IPS-18c (cell line): Measurements from ENCODE around the gene WRAP73.

Experiments
- H3K4me3 ChIP-seq: 2 replicates; pipeline ENCODE4 v1.7.0; 2013; ENCODE audit warnings: low read depth, mild to moderate bottlenecking, low read length, moderate library complexity; ENCODE audit not compliant: insufficient read depth
- H3K9me3 ChIP-seq: one replicate; pipeline ENCODE4 v1.6.1; 2013; ENCODE audit warnings: mild to moderate bottlenecking, low read length, moderate library complexity; ENCODE audit not compliant: control insufficient read depth, insufficient read depth

The WRAP73 gene

GRCh38 chr1:3673381-3674099 lies 23.6 kb upstream of the WRAP73 start:
- Histone ChIP-seq H3K4me3 (no peak overlapping the region), H3K9me3 (no peaks in the 10 kb centered on the region)

- Histone ChIP-seq H3K9me3 (no peaks in the 10 kb centered on the region), H3K4me3 (no peak overlapping the region)
Observed at GRCh38 chr1:3672971-3673361, 23.1 kb upstream of the WRAP73 start.

- no peaks in the 10 kb centered on the region for H3K9me3 ChIP-seq
- H3K4me3 ChIP-seq, result no peak overlapping the region
Observed at GRCh38 chr1:3672231-3672970, 22.5 kb upstream of the WRAP73 start.

- H3K4me3 ChIP-seq, result no peak overlapping the region
- H3K9me3 ChIP-seq, result no peaks in the 10 kb centered on the region
Observed at GRCh38 chr1:3671371-3672180, 21.7 kb upstream of the WRAP73 start.

GRCh38 chr1:3670823-3671265 lies 20.9 kb upstream of the WRAP73 start:
- no peaks in the 10 kb centered on the region for H3K9me3 ChIP-seq
- no peak overlapping the region for H3K4me3 ChIP-seq

- Histone ChIP-seq H3K9me3 (no peaks in the 10 kb centered on the region), H3K4me3 (no peak overlapping the region)
Observed at GRCh38 chr1:3669971-3670431, 20.1 kb upstream of the WRAP73 start.

GRCh38 chr1:3669421-3669821 lies 19.5 kb upstream of the WRAP73 start:
- H3K4me3 ChIP-seq, result no peak overlapping the region
- H3K9me3 ChIP-seq, result no peaks in the 10 kb centered on the region

- Histone ChIP-seq H3K9me3 (no peaks in the 10 kb centered on the region), H3K4me3 (no peak overlapping the region)
Observed at GRCh38 chr1:3668585-3669300, 18.8 kb upstream of the WRAP73 start.

GRCh38 chr1:3668148-3668547 lies 18.2 kb upstream of the WRAP73 start:
- Histone ChIP-seq H3K9me3 (no peaks in the 10 kb centered on the region), H3K4me3 (no peak overlapping the region)

- Histone ChIP-seq H3K9me3 (no peaks in the 10 kb centered on the region), H3K4me3 (no peak overlapping the region)
Observed at GRCh38 chr1:3664700-3665375, 14.9 kb upstream of the WRAP73 start.

GRCh38 chr1:3663999-3664699 lies 14.2 kb upstream of the WRAP73 start:
- H3K9me3 ChIP-seq, result no peaks in the 10 kb centered on the region
- no peak overlapping the region for H3K4me3 ChIP-seq

GRCh38 chr1:3662080-3662671 lies 12.3 kb upstream of the WRAP73 start:
- no peaks in the 10 kb centered on the region for H3K9me3 ChIP-seq
- no peak overlapping the region for H3K4me3 ChIP-seq

GRCh38 chr1:3661631-3662030 lies 11.7 kb upstream of the WRAP73 start:
- Histone ChIP-seq H3K4me3 (no peak overlapping the region), H3K9me3 (no peaks in the 10 kb centered on the region)

GRCh38 chr1:3660704-3661103 lies 10.8 kb upstream of the WRAP73 start:
- no peak overlapping the region for H3K4me3 ChIP-seq
- H3K9me3 ChIP-seq, result no peaks in the 10 kb centered on the region

- no peak overlapping the region for H3K4me3 ChIP-seq
Observed at GRCh38 chr1:3659093-3659492, 9.2 kb upstream of the WRAP73 start.

GRCh38 chr1:3658231-3658615 lies 8.3 kb upstream of the WRAP73 start:
- Histone ChIP-seq H3K4me3 (no peak overlapping the region), H3K9me3 (no peaks in the 10 kb centered on the region)

More at GRCh38 chr1:3659093-3659492, 9.2 kb upstream of the WRAP73 start:
- H3K9me3 ChIP-seq, result no peaks in the 10 kb centered on the region
